ENCODE measurements around the gene ANGPTL2.
A peak's percentile ranks its signal among the peaks of the same experiment; 100 is the strongest.

Gene ANGPTL2

GRCh38 chr9:127056446-127056845, 66.0 kb downstream of the ANGPTL2 start:
- Histone ChIP-seq H3K9me3 (replicated peaks; ENCODE audit: insufficient read depth, low read length) (no peaks in the 10 kb centered on the region), H3K79me2 (ENCODE audit: low read length) (no peaks in the 10 kb centered on the region), H3K4me1 (ENCODE audit: low read length) (peaks cover 38% of the 10 kb centered on the region), H3K9ac (ENCODE audit: low read length) (no peak overlapping the region), H4K20me1 (ENCODE audit: insufficient read depth, low read length) (no peaks in the 10 kb centered on the region), H2AFZ (ENCODE audit: low read length) (no peak overlapping the region), H3K36me3 (replicated peaks; ENCODE audit: insufficient read depth, low read length) (no peaks in the 10 kb centered on the region), H3K4me2 (ENCODE audit: low read depth, low read length) (no peak overlapping the region), H3K4me3 (ENCODE audit: low read length) (no peak overlapping the region), H3K27ac (ENCODE audit: low read length) (no peak overlapping the region), H3F3A (ENCODE audit: insufficient read depth, low read length) (peaks cover 10% of the 10 kb centered on the region; the same call in 1 of the 2 replicates), H3K27me3 (replicated peaks; ENCODE audit: insufficient read depth, low read length) (no peaks in the 10 kb centered on the region), H3K9me2 (replicated peaks; ENCODE audit: insufficient read depth, low read length) (no peaks in the 10 kb centered on the region)
- no peak for DNase-seq
- TF ChIP-seq EZH2phosphoT487 (IDR thresholded peaks at IDR 0.05; ENCODE audit: low read length), result no peak
- TF ChIP-seq EZH2 (optimal IDR thresholded peaks at IDR 0.05; ENCODE audit: low read depth, low read length), result no peak
- no peak for TF ChIP-seq CTCF (IDR thresholded peaks at IDR 0.05; ENCODE audit: low read length)

GRCh38 chr9:127055745-127056402, 66.6 kb downstream of the ANGPTL2 start:
- Histone ChIP-seq H3K4me2 (ENCODE audit: low read depth, low read length) (no peak overlapping the region), H3K9me3 (replicated peaks; ENCODE audit: insufficient read depth, low read length) (no peaks in the 10 kb centered on the region), H2AFZ (ENCODE audit: low read length) (no peak overlapping the region), H3K36me3 (replicated peaks; ENCODE audit: insufficient read depth, low read length) (no peaks in the 10 kb centered on the region), H3K27ac (ENCODE audit: low read length) (no peak overlapping the region), H3F3A (ENCODE audit: insufficient read depth, low read length) (peaks cover 10% of the 10 kb centered on the region; the same call in 1 of the 2 replicates), H3K27me3 (replicated peaks; ENCODE audit: insufficient read depth, low read length) (no peaks in the 10 kb centered on the region), H3K9me2 (replicated peaks; ENCODE audit: insufficient read depth, low read length) (no peaks in the 10 kb centered on the region), H3K79me2 (ENCODE audit: low read length) (no peaks in the 10 kb centered on the region), H3K4me3 (ENCODE audit: low read length) (no peak overlapping the region), H4K20me1 (ENCODE audit: insufficient read depth, low read length) (no peaks in the 10 kb centered on the region), H3K9ac (ENCODE audit: low read length) (no peak overlapping the region), H3K4me1 (ENCODE audit: low read length) (peaks cover 32% of the 10 kb centered on the region)
- peak; percentile 16 for DNase-seq
- TF ChIP-seq CTCF (IDR thresholded peaks at IDR 0.05; ENCODE audit: low read length), result no peak
- no peak for TF ChIP-seq EZH2 (optimal IDR thresholded peaks at IDR 0.05; ENCODE audit: low read depth, low read length)
- no peak for TF ChIP-seq EZH2phosphoT487 (IDR thresholded peaks at IDR 0.05; ENCODE audit: low read length)

GRCh38 chr9:127053960-127054359, 68.5 kb downstream of the ANGPTL2 start:
- TF ChIP-seq EZH2 (optimal IDR thresholded peaks at IDR 0.05; ENCODE audit: low read depth, low read length), result no peak
- TF ChIP-seq CTCF (IDR thresholded peaks at IDR 0.05; ENCODE audit: low read length), result no peak
- no peak for TF ChIP-seq EZH2phosphoT487 (IDR thresholded peaks at IDR 0.05; ENCODE audit: low read length)
- no peaks in the 10 kb centered on the region for H3K79me2 ChIP-seq (ENCODE audit: low read length)
- H3K4me2 ChIP-seq (ENCODE audit: low read depth, low read length), result no peak overlapping the region
- no peaks in the 10 kb centered on the region for H3K27me3 ChIP-seq (replicated peaks; ENCODE audit: insufficient read depth, low read length)
- no peaks in the 10 kb centered on the region for H3F3A ChIP-seq (ENCODE audit: insufficient read depth, low read length)
- no peak overlapping the region for H3K27ac ChIP-seq (ENCODE audit: low read length)
- DNase-seq, result no peak
- H3K4me3 ChIP-seq (ENCODE audit: low read length), result no peak overlapping the region
- no peaks in the 10 kb centered on the region for H3K36me3 ChIP-seq (replicated peaks; ENCODE audit: insufficient read depth, low read length)
- H3K9me3 ChIP-seq (replicated peaks; ENCODE audit: insufficient read depth, low read length), result no peaks in the 10 kb centered on the region
- no peaks in the 10 kb centered on the region for H4K20me1 ChIP-seq (ENCODE audit: insufficient read depth, low read length)
- no peak overlapping the region for H2AFZ ChIP-seq (ENCODE audit: low read length)
- peaks cover 23% of the 10 kb centered on the region for H3K4me1 ChIP-seq (ENCODE audit: low read length)
- no peak overlapping the region for H3K9ac ChIP-seq (ENCODE audit: low read length)
- H3K9me2 ChIP-seq (replicated peaks; ENCODE audit: insufficient read depth, low read length), result no peaks in the 10 kb centered on the region
